GM21515 (cell line): Measurements from ENCODE around the gene CASKIN1.

ENCODE experiments used
- ATAC-seq: cut with Tn5 transposase; IDR thresholded peaks from one replicate; pipeline ENCODE4 v1.9.1; 2021; ENCODE audit not compliant: unreplicated experiment

CASKIN1 gene

DNA sequence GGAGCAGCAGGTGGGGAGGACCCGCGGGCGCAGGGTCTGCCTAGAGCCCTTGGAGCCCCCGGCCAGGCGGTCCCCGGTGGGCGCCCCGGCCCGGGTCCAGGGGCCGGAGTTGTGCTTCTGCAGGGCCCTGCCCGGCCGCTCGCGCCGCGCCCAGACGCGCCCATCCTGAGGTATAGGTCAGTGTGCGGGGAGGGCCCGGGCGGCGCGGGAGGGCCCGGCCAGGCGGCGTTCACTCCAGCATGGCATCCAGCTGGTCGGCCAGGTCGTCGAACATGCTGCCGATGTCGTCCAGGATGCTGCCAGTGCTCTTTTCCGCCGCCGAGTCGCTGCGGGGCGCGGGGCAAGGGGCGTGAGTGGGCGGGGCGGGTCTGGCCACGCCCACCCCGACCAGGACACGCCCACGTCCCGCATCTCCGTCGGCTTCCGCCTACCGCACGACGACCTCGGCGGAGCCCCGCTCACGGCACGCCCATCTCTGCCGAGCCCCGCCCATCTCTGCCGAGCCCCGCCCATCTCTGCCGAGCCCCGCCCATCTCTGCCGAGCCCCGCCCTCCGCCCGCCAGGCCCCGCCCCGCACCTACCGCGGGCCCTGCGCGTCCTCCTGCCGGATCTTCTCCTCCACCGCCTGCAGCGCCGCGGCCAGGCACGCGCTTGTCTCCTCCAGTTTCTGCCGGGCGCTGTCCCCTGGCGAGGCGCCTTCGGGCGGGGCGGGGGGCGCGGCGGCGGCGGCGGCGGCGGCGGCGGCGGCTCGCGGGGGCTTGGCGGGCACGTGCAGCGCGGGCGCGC lies 17.9 kb downstream of the CASKIN1 start:
- ATAC-seq: no peak

DNA sequence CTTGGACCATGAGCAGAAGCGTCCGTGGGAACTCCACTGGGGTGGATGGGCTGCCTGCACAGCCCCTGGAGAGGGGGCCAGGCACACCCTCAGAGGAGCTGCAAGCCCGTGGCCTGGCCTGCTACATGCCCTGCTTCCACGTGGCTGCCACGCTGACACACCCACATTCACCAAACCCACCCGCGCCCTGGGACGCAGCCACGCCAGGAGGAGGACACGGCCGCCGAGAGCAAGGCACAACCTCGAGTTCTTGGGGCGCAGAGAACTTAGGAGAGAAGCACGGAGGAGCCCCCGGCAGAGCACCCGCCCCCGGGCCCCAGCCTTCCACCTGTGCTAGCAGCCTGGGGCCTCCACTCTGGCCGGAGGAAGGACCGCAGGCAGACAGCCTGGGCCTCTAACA lies 18.8 kb downstream of the CASKIN1 start:
- ATAC-seq: no peak

DNA sequence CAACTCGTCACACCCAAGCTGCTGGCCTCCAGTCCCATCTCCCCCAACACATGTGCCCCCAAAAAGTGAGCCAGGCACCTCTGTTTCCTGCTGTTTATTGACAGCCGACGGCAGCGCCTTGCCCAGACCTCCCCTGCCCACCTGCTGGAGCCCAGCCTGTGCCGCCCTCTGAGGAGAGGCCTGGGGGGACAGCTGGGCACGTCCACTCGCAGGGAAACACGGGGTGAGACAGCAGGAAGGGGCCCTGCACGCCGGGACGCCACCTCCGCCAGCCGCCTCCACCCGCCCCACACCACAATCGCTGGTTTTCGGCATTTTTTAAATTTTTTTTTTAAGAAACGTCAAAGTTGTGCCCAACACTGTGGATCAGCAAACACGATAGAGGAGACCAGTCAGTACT lies 19.3 kb downstream of the CASKIN1 start:
- no peak for ATAC-seq

DNA sequence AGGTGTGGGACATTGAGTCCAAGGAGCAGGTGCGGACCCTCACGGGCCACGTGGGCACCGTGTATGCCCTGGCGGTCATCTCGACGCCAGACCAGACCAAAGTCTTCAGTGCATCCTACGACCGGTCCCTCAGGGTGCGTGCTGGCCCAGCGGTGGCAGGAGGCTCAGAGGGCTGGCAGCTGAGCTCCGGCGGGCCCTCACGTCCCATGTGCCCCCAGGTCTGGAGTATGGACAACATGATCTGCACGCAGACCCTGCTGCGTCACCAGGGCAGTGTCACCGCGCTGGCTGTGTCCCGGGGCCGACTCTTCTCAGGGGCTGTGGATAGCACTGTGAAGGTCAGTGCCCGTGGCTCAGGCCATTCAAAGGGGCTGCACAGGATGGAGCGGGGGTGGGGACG lies 20.4 kb downstream of the CASKIN1 start:
- no peak for ATAC-seq

DNA sequence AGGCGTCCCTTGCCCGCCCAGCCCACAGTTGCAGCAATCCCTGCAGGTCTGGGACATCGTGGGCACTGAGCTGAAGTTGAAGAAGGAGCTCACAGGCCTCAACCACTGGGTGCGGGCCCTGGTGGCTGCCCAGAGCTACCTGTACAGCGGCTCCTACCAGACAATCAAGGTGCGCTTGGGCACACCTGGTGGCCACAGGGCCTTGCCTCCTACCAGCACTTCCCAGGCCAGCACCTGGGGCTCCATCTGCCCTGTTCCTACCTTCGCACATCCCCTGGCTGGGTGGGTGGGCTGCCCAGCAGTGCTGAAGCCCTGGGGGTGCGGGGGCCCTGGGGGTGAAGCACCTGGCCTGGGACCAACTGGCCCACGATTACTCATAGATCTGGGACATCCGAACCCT lies 21.0 kb downstream of the CASKIN1 start:
- no peak for ATAC-seq

DNA sequence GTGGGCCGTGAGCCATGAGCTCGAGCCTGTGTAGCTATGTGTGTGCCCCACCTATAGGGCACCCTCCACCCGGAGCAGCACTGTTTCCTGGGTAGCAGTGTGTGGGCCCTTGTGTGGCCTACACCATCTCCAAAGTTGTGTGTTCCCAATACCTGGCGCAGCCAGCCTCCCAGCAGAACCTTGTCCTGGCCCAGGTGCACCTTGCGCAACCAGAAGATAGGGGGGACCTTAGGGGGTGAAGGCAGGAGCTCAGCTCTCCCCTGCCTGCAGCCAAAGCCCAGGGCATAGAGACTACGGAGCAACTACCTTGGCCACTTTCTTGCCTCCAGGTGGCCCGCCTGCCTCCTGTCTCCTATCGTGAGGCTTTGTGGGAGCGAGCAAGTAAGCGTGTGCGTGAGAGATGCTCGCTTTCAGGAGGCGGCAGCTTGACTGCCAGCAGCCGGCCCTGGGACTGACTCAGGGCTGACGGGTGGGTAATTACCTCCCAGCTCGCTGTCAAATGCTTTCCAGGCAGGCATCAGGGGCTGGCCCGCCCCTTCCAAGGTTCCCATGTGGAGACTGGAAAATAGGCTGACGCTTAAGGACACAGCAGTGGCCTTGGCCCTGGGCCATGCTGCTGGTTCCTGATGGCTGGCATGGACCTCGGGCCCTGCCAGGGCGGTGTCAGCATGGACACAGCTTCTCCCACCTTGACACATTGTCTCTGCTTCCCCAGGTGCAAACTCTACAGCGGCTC lies 21.8 kb downstream of the CASKIN1 start:
- ATAC-seq: no peak

DNA sequence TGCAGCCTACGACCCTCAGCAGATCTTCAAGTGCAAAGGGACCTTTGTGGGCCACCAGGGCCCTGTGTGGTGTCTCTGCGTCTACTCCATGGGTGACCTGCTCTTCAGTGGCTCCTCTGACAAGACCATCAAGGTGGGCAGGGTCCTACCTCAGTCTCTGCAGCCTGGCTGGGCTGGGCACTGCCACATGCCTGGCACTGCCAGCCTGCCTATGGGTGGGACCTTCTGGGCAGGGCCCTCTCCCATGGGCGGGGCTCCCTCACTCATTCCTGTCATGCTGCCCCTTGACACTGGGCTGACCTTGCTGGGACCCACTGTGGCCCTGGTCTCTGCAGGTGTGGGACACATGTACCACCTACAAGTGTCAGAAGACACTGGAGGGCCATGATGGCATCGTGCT lies 22.5 kb downstream of the CASKIN1 start:
- ATAC-seq: no peak

DNA sequence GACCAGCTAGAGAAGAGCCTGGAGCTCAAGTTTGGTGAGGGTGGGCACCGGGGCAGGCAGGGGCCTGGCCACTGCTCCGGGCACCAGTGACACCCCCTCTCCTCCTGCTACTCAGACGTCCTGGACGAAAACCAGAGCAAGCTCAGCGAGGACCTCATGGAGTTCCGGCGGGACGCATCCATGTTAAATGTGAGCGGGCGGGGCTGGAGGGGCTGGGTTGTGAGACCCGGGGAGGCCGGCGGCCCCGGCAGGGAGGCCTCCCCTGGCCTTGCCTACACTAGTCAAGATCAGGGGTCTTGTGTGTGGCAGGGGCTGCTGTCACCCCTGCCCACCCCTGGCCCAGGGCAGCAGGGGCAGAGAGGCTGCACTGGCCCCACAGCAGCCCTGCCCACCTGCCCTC lies 23.0 kb downstream of the CASKIN1 start:
- no peak for ATAC-seq

DNA sequence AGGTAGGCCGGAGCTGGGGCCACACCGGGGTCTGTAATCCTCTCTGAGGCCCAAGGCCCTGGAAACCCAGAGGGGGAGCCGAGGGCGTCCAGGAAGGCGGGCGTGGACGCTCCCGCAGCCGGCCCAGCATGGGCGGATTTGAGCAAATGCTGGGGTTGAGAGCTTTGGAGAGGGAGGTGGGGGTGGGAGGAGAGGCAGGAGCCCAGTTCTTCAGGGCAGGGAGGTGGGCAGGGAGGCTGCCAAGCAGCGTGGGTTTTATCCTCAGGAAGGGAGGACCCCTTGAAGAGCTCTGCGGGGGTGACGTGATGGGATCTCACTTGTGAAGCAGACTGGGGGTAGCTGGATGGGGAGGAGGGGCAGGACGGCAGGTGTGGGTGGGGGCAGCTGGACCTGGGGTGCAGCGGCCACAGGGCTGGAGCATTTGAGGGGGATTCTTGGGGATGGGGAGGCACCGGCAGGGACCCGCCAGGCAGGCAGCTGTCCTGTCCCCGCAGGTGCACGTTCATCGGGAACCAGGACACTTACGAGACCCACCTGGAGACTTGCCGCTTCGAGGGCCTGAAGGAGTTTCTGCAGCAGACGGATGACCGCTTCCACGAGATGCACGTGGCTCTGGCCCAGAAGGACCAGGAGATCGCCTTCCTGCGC lies 23.6 kb downstream of the CASKIN1 start:
- ATAC-seq: no peak

DNA sequence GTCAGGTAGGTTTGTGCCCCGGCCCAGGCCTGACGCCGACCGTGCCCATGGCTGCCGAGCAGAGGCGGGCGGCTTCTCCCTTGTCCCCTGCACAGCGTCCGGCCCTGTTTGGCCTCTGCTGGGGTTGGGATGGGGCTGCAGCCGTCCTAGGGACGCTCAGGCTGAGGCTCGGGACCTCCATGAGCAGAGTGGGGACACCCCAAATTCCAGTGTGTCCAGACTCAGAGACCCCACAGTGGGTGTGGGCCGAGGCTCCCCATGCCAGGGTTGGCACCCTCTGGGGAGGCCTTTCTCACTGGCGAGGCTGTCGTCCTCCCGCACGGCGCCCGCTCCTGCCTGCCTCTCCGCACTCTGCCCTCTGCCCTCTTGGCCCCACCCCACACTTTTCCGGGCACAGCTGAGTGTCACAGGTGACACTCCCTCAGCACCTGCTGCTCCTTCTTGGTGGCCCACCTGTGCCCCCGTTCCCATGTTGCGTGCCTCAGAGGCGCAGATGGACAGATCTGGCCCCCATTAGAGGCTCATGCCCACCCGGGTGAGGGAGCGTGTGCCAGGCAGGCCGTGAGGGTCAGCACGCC lies 24.7 kb downstream of the CASKIN1 start:
- ATAC-seq: no peak

DNA sequence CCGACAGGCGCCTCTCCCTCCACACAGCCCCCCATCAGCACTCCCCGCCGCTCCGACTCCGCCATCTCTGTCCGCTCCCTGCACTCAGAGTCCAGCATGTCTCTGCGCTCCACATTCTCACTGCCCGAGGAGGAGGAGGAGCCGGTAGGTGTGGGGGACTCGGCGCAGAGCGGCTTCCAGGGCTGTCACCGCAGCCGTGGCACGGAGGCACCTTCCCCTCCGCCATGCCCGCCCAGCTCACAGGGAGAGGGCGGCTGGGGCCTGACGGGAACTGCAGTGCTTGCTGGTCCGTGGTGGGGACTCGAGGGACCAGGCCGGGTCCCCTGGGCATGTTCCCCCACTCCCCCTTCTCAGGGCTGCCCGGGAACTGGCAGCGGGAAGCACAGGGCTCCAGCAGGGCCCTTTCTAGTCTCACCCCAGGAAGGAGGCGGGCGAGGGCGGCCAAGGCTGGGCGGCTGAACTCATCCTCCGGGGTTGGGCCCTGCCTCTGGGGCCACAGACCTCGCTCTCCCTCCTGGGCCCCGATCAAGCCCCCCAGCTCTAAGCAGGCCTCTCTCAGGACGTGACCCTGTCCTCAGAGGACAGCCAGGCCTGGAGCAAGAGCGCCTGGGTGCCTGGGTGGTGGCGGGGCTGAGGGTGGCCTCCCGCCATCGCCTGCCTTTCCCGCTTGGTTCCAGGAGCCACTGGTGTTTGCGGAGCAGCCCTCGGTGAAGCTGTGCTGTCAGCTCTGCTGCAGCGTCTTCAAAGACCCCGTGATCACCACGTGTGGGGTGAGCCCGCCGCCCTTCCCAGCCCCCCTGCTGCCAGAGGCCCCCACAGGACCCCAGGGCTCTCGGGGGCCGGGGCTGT lies 25.6 kb downstream of the CASKIN1 start:
- no peak for ATAC-seq

DNA sequence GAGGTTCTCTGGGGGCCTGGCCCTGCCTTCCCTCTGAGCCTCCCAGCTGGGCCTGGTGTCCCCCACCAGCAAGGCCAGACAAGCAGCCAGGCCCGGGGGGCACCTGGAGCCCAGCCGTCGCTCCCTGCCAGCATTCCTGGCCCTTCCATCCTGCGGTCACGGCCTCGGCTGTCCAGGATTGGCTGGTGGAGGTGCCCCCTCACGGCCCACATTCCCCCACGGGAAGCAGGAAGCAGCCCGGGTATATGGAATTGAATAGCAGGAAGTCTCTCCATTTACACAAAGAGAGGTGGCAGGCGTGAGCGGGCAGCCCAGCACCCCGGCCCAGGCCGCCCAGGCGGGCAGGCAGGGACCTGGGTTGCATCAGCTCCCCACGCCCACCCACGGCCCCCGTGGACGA lies 26.3 kb downstream of the CASKIN1 start:
- ATAC-seq: no peak

DNA sequence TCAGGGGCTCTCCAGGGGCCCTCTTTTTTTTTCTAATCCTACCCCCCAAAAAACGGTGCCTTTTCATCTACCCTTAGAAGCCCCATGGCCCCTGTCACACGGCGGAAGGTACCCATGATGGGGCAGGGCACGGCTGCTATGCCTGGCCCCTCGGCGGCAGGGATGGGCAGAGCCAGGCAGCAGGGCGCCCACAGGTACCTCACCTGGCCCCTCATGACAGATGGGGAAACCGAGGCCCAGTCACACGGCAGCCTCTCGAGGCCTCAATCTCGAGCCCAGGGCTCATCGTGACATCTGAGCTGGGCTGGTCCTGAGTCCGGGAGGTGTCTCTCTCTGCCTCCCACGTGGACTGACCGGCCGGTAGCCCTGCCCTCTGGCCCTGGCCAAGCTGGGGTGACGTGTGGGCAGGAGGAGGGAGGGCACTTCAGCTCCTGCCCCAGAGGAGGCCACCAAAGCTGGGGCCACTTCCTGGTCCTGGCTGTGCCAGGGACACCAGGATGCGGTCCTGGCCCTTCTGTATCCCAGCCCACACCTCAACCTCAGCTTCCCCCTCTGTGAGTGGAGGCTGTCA lies 29.3 kb downstream of the CASKIN1 start:
- ATAC-seq: no peak

DNA sequence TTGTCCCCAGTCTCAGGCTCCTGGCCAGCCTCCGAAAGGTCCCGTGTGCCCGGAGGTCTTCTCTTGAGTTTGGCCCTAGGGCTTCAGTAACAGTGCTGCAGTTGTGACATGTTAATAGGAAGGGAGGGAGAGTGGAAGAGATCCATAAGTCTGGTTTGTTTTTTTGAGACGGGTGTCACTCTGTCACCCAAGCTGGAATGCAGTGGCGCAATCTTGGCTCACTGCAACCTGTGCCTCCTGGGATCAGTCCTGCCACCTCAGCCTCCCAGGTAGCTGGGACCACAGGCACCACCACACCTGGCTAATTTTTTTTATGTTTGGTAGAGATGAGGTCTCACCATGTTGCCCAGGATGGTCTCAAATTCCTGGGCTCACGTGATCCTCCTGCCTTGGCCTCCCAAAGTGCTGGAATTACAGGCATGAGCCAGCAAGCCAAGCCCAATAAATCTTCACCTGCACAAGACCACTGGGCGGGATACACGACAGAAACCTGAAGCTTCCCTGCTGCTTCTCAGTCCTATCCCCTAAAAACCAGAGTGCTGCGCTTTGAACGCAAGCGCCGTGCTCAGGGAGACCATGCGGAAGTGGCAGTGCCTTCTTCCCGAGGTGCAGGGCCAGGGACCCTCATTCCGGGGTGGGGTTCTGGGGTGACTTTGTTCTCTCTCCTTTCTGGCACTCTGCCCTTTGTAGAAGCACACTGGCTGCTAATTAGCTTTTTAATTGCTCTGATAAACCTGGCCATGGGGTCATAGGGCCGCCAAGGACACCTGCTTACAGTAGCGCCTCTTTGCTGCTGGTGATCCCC lies 29.9 kb downstream of the CASKIN1 start:
- no peak for ATAC-seq

DNA sequence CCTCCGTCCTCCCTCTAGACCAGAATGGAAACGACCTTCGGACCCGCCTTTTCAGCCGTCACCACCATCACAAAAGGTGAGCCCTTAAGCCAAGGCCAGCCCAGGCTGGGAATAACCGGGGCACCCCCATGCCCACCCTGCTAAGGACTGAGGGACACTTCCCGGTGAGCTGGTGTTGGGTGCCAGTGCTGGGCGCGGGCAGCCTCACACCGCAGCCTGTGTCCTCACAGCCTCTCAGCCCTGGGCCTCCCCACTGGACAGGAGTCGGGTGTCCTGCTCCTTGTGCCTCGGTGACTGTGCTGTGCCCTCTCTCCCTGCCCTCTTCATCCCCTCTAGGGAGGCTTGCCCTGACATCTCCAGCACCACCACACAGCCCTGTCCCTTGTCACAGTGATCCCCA lies 30.5 kb downstream of the CASKIN1 start:
- no peak for ATAC-seq

DNA sequence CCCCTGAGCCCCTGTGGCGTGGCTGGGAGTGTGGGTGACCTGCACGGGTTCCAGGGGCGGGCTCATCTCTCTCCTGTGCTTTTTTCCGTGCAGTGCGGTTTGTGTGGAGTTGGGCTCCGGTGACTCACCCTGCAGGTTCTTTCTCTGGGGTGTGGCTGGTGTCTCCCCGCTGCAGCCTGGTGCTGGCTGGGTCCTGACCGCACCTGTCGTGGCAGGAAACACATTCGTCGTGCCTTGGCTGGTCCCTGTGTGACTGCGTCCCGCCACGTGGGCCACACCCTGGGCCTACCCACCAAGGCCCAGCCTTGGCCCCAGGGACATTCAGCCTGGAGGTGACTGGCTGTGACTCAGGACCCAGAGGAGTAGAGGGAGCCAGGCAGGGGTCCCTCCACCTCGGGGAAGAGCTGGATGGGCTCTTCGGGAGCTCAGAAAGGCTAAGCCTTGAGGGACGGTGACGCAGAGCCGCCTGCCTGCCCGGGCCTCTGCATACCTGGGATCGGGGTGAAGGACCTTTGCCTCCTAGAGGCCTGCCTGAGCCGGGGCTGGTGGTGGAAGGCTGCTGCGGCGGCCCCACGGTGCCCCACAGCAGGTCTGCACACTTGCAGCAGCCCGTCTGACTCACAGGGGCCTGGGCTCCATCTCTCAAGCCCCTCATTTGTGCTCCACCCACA lies 33.1 kb downstream of the CASKIN1 start:
- ATAC-seq: no peak

DNA sequence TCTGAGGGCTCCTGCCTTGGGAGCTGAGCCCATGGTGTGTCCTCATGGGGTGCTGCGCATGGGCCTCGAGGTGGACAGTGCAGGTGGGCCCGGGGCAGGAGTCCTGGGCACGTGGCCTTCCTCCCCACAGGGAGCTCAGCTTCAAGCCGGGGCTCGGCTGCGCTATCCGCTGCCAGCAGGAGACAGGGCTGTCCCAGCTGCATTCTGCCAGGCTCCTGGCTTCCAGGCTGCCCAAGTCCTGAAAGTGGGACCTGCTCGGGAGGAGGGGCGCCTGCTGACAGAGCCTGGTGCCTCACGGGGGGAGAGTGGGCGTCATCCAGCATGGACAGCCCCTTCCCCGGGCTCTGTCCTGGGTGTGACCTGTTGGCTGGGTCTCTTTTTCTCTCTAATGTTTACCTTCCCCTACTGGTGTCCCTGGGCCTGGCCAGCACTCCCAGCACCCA lies 33.7 kb downstream of the CASKIN1 start:
- ATAC-seq: no peak

DNA sequence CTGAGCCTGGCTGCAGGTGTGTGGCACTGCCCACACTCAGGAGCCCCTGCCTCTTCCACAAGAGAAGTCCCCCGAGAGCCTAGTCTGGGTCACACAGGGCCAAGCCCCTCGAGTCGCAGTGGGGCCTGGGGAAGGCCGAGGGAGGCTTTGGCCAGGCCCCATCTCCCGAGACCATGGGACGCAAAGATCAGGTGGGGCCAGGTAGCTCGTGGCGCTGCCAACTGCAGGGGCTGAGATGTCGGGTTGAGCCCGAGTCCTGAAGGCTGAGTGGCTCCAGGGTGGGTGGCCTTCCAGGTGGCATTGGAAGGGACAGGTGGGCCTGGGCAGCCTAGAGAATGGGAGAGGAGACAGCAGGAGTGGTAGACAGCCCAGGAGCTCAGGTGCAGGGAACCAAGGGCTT lies 34.5 kb downstream of the CASKIN1 start:
- no peak for ATAC-seq

DNA sequence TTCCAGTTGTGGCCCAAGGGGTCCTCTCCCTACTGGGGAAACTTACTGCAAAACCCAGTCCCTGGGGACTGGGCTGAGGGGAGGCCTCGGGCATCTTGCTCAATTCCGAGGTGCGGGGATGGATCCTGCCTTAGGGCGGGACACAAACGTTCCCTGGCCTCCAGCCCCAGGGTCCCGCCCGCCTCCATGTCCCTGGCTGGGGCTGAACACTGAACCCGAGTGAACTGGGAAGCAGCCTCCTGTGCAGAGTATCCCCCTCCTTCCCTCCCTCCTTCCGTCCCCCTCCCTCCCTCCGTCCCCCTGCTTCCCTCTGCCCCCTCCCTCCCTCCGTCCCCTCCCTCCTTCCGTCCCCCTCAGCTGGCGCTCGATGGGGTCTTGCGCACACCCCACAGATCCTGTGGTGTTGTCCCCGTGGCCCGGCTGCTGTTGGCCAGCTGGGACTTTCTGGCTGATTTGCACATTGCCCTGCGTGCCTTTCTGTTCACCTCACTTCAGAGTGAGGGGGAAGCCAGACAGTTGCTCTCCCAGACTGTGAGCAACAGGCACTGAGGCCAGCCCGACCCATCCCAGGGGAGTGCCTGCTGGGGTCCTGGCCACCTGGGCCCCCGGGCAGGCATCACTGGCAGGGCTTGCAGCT lies 35.4 kb downstream of the CASKIN1 start:
- ATAC-seq: no peak
